Upper lobe of right lung (tissue), 1 donor: ENCODE measurements around the gene MTMR3. TPM values are rescaled to one million over a fixed set of nuclear protein-coding genes. Genes with fewer than 3 reads are reported as not detected.

ENCODE experiments used
- ATAC-seq: fragments of 200-7000 bp; cut with Tn5 transposase; one replicate; pipeline ENCODE4 v1.9.1; 2020; ENCODE audit warnings: mild to moderate bottlenecking, moderate library complexity
- DNase-seq: peaks from one replicate; pipeline ENCODE4 v3.0.0-alpha.2; 2020
- H3K27ac ChIP-seq: fragments of 200-600 bp; one replicate; pipeline ENCODE4 v1.8.0; 2022
- H3K27me3 ChIP-seq: fragments of 200-600 bp; one replicate; pipeline ENCODE4 v1.8.0; 2022; ENCODE audit warnings: mild to moderate bottlenecking
- H3K36me3 ChIP-seq: fragments of 200-600 bp; one replicate; pipeline ENCODE4 v1.8.0; 2022
- H3K4me1 ChIP-seq: fragments of 200-600 bp; one replicate; pipeline ENCODE4 v1.8.0; 2022
- H3K4me3 ChIP-seq: fragments of 200-600 bp; one replicate; pipeline ENCODE4 v1.8.0; 2022; ENCODE audit warnings: mild to moderate bottlenecking
- H3K9me3 ChIP-seq: fragments of 200-600 bp; one replicate; pipeline ENCODE4 v1.8.0; 2022
- intact Hi-C: fragments of 100-400 bp; cut with DNase I; formaldehyde crosslinking; loops from one replicate; pipeline ENCODE4 v1.11.0; 2022
- total RNA-seq: library from RNA; stranded (reverse); fragmentation: NEBNext Ultra II Directional; extraction: Animal tissue kit (Norgen Biotek cat#: 25700); gene quantifications from one replicate; pipeline ENCODE4 v1.2.1, GENCODE V29; 2021
- TF ChIP-seq, protein P1 (sequence below): fragments of 200-600 bp; IDR thresholded peaks from one replicate; pipeline ENCODE4 v1.8.0; 2022; ENCODE audit warnings: antibody characterized with exemption
- donor health status: DM: no; HTN: yes; CAD: no; lungs with severe emphysema.

MTMR3 gene
- total RNA-seq, 1 donor from 2014 or later, result 50.6 TPM

- ATAC-seq, result peak; percentile 48
- TF ChIP-seq, protein P1, sequence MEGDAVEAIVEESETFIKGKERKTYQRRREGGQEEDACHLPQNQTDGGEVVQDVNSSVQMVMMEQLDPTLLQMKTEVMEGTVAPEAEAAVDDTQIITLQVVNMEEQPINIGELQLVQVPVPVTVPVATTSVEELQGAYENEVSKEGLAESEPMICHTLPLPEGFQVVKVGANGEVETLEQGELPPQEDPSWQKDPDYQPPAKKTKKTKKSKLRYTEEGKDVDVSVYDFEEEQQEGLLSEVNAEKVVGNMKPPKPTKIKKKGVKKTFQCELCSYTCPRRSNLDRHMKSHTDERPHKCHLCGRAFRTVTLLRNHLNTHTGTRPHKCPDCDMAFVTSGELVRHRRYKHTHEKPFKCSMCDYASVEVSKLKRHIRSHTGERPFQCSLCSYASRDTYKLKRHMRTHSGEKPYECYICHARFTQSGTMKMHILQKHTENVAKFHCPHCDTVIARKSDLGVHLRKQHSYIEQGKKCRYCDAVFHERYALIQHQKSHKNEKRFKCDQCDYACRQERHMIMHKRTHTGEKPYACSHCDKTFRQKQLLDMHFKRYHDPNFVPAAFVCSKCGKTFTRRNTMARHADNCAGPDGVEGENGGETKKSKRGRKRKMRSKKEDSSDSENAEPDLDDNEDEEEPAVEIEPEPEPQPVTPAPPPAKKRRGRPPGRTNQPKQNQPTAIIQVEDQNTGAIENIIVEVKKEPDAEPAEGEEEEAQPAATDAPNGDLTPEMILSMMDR, result no peak
- Histone ChIP-seq H3K27ac (no peak overlapping the region), H3K4me1 (peaks cover 4% of the 10 kb centered on the region), H3K36me3 (peaks cover 16% of the 10 kb centered on the region), H3K27me3 (no peaks in the 10 kb centered on the region), H3K4me3 (no peak overlapping the region), H3K9me3 (no peaks in the 10 kb centered on the region)
- no peak for DNase-seq
- intact Hi-C loops, result no loop called here
These were observed 148.9 kb downstream of the MTMR3 start for GRCh38 chr22:30031764-30032455.

GRCh38 chr22:30033137-30033536, 150.2 kb downstream of the MTMR3 start:
- H3K27me3 ChIP-seq, result no peaks in the 10 kb centered on the region
- peaks cover 5% of the 10 kb centered on the region for H3K36me3 ChIP-seq
- H3K9me3 ChIP-seq, result no peaks in the 10 kb centered on the region
- intact Hi-C loops, result no loop called here
- H3K4me1 ChIP-seq, result no peaks in the 10 kb centered on the region
- no peak overlapping the region for H3K27ac ChIP-seq
- peak; percentile 66 for ATAC-seq
- DNase-seq, result no peak
- no peak overlapping the region for H3K4me3 ChIP-seq
- TF ChIP-seq, protein P1, result no peak

- Histone ChIP-seq H3K36me3 (no peaks in the 10 kb centered on the region), H3K9me3 (no peaks in the 10 kb centered on the region), H3K27me3 (no peaks in the 10 kb centered on the region), H3K4me3 (no peak overlapping the region), H3K27ac (no peak overlapping the region), H3K4me1 (no peaks in the 10 kb centered on the region)
- intact Hi-C loops, result no loop called here
- DNase-seq, result no peak
- TF ChIP-seq, protein P1, result no peak
- peak; percentile 53 for ATAC-seq
These were observed 150.9 kb downstream of the MTMR3 start for GRCh38 chr22:30033901-30034300.

GRCh38 chr22:30036656-30037055, 153.7 kb downstream of the MTMR3 start:
- H3K4me3 ChIP-seq, result no peak overlapping the region
- H3K27ac ChIP-seq, result no peak overlapping the region
- intact Hi-C loops, result no loop called here
- ATAC-seq, result no peak
- no peak for DNase-seq
- H3K4me1 ChIP-seq, result no peaks in the 10 kb centered on the region
- H3K9me3 ChIP-seq, result no peaks in the 10 kb centered on the region
- no peaks in the 10 kb centered on the region for H3K36me3 ChIP-seq
- TF ChIP-seq, protein P1, result no peak
- H3K27me3 ChIP-seq, result no peaks in the 10 kb centered on the region

DNA sequence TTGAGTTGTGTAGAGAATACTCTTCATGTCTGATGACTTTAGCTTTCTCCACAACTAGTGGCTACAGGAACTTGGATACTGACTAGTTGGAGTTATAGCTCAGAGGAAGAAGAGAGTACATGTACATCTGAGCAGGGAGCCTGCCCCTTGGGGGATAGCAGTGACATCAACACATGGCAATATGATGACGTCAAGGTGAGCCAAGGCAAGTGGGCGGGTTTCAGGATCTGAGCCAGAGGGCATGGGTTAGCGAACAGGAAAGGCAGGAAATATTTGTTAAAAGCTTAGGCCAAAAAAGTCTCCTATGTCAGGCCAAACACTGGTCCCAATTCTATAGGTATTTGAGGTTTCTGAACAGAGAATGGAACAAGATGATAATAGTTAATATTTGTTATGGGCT, 155.2 kb downstream of the MTMR3 start:
- H3K27ac ChIP-seq, result no peak overlapping the region
- H3K36me3 ChIP-seq, result no peaks in the 10 kb centered on the region
- DNase-seq (no peak), ATAC-seq (no peak)
- H3K9me3 ChIP-seq, result no peaks in the 10 kb centered on the region
- H3K4me3 ChIP-seq, result no peak overlapping the region
- H3K4me1 ChIP-seq, result no peaks in the 10 kb centered on the region
- intact Hi-C loops, result no loop called here
- TF ChIP-seq, protein P1, result no peak
- H3K27me3 ChIP-seq, result no peaks in the 10 kb centered on the region
